Measurements from ENCODE around the gene SNX27.
"Not testable (repeated sequence)": the region's sequence is repeated elsewhere in the genome, so short reads cannot be mapped to it uniquely, and the experiment has no call there.

The SNX27 gene

DNA sequence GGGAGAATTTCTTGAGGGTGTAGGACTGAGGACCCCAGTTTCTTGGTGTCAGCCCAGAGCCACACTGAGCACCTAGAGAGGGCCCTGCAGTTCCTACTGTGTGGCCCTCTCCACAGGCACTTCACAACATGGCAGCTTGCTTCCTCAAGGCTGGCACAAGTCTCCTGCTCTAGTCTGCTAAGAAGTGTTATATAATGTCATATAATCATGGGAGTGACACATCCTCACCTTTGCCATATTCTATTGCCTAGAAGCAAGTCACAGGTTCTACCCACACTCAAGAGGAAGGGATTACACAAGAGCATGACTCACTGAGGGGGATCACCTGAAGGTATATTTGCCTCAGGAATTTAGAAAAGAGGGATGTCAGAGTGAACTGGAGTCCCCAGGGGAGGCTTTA, 5.5 kb upstream of the SNX27 start:
- no peak for DNase-seq

DNA sequence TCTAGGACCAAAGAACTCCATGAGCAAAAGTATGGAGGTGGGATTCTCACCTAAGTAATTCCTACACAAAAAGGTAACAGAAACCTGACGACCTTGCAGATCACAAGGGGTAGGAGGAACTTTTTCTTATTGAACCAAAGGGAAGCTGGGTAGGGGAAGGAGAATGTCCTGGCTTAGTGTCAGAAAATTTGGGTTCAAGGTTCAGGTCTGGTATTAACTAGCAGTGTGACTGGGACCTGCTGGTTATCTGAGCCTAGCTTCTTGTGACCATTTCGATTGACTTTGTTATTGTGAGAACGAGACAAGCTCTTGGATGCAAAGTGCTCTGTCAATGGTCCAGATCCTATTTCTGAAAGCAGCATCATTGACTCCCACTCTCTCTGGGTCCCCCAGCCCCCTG, 5.0 kb upstream of the SNX27 start:
- DNase-seq = no peak

DNA sequence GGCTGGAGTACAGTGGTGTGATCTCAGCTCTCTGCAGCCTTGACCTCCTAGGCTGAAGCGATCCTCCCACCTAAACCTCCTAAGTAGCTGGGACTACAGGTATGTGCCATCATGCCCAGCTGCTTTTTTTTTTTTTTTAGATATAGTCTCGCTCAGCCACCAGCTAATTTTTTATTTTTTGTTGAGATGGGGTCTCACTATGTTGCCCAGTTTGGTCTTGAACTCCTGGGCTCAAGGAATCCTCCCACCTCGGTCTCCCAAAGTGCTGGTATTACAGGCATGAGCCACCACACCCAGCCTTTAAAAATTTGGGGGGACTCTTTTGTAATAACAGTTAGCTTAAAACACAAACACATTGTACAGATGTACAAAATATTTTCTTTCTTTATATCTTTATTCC, 1.7 kb upstream of the SNX27 start:
- no peak for DNase-seq

DNA sequence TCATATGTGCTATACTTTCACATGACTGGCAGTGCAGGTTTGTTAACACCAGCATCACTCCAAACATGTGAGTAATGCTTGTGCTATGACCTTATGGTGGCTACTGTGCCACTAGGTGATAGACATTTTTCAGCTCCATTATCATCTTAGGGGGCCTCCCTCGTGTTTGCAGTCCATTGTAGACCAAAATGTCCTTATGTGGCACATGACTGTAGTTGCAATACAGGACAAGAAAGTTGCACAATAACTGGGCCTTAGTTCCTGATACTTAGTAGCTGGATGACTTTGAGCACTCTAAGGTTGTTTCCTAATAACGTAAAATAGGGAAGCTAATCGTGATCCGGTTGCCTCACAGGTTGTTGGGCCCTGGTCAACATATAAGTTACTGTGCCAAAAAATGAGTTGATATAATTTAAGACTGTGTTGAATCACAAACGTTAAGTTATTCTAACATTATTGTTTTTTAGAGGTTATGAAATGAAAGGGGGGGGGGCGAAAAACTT, 511 bp upstream of the SNX27 start:
- DNase-seq = no peak

DNA sequence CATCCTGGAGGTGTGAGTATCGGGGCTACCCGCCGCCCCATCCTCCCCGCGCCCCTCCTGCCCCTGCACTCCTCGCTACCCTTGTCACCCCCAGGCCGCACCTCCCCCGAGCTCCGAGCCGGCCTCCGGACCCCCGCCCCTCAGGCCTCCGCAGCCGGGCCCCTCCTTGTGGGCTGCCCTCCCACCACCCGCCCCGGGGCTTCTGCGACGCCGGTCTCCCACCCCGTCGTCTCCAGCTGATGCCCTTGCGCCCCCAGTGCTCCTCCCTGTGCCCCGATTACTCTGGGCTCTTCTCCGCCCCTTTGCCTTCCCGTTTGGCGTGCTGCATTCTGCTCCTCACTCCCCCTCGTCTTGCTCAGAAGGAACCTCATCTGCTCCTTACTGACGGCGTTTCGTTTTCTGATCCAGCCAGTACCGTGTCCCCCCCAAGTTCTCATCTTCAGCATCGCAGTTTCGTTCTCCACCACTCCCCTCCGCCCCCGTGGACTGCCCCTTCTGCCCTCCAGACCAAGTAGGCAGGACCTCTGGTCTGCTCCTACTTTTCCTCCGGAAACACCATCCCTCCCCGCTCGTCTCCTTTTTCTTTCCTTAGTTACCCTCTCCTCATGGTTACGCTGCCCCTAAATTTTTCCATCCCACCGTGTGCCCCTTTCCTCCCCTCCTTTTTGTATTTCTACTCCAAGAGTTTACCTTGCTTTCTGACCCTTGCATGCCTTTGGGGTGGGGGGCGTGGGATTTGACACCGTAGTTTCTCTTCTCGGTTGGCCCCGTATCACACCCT, 841 bp downstream of the SNX27 start:
- peak; percentile 48 to 49 for DNase-seq

DNA sequence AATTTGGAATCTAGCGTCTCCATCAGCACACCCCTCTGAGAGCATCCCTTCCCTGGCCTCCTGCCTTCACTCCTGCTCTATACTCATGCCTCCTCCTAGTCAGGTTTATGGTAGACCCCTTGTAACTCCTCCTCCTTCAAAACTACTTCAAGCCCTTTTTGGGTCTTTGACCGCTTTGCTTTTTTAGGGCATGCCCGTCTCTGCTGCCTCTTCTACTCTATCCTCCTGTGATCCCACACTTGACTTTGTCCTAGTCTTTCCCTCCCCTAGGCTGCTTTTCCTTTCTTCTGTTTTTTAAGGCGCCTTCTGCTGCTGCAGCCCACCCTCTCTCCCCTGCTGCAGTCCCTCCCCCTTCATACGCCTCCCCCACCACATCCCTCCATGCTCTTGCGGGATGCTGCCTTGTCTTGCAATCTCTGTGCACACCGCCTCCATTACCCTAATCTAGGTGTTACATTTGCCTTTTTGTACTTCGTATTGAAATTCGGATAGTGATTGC, 1.5 kb downstream of the SNX27 start:
- DNase-seq = no peak

DNA sequence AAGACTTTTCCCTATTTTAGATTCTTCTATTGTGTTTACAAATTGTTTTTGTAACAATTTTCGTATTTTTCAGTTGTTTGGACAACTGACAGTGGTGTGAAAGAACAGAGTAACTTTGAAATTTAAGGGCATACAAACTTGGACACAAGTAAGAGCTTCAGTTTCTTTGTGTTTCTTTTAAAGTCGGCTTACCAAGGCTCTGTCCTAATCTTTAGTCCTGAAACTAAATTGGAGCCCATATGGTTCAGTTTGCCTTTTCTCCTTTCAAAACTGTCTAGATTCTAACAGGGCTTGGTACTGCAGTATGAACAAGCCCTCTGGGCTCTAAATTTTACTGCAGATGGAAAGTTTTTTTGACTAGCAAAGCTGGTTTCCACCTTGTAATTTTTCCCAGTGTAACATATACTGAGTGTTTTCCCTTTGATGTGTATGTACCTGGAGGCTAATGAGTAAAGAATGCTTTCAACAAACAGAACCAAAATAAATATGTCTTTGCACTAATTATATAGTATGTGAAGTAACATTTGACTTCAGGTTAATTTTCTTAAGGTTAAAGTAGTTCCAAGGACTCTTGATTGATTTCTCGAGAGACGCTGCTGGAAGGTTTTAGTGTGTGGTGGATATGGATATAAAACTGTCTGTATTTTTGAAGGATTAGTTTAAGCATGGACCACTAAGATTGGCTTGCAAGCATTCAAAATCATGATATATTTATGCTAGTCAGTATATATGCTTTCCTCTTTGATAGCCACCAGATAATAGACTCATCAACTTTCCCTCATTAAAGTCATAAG, 4.1 kb downstream of the SNX27 start:
- DNase-seq = no peak

DNA sequence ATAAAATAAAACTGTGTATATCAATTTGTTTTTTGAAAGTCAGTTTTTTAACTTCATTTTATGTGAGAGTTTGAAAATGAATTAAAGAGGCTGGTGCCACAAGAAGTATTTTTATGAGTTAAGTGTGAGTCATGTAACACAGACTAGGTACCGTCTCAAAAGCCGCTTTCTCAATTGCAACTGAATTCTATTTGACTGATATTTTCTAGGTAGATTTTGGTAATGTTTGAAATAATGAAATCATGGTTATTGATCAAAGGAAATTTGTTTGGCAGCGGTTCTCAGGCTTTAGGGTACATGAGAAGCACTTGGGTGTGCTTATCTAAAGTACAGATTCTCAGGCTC, 4.6 kb downstream of the SNX27 start:
- DNase-seq = no peak

DNA sequence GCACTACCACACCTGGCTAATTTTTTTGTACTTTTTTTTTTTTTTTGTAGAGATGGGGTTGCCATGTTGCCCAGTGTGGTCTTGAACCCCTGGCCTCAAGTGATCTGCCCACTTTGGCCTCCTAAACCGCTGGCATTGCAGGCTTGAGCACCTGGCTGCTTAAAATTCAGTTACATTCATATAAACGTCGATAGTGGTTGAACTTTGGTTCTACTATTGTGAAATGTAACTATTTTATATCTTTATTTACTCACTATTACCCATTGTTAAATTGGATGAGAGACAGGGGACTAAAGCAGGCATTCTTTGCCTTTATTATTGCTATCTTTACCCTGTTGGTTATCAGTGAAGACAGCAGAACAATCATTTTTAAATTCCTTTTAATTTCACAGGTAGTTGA, 6.2 kb downstream of the SNX27 start:
- DNase-seq = no peak

DNA sequence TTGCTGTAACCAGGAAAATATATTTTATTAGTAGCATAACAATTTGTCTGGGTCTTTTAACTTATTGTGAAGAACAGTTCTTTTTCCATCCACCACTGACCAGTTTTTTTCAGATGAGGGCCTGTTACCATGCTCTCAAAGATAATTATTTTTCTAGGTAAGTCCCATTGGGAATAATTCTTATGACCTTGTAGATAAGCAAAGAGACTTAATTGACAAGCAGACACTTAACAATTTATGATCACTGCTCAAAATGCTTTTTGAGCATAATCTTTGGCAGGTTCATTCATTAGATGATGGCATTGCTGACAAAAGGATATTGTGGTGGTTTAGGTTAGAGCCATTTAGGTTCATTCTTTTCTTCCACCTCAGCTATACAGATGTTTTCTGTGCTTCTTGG, 6.6 kb downstream of the SNX27 start:
- no peak for DNase-seq

DNA sequence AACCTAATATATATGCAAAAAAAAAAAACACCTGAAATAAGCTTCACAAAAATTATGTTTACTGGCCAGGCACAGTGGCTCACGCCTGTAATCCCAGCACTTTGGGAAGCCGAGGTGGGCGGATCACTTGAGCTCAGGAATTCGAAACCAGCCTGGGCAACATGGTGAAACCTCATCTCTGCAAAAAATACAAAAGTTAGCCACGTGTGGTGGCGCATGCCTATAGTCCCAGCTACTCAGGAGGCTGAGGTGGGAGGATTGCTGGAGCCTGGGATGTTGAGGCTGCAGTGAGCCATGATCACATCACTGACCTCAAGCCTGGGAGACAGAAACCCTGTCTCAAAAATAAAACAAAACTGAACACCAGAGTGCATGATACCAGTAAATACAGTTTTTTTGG, 7.1 kb downstream of the SNX27 start:
- not testable (repeated sequence) for DNase-seq

- DNase-seq = no peak
These were observed 7.7 kb downstream of the SNX27 start for GRCh38 chr1:151619489-151620093.

DNA sequence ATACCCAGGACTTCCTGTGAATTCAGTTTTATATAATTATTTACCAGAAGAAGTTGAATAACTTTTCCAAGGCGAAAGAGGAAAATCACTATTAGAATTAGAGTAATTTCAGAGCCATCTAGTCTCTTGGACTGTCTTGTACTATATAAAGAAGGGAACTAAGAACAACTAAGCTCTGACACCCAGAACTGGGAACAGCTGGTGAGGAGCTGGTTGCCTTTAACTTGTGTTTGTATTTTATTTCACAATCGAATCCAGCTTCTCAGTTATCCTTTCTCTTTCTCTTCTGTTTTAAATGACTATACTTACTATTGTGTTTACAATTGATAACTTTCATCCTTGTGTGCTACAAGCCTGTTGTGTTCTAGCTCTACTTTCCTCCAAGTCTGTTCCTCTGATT, 8.4 kb downstream of the SNX27 start:
- DNase-seq = no peak

DNA sequence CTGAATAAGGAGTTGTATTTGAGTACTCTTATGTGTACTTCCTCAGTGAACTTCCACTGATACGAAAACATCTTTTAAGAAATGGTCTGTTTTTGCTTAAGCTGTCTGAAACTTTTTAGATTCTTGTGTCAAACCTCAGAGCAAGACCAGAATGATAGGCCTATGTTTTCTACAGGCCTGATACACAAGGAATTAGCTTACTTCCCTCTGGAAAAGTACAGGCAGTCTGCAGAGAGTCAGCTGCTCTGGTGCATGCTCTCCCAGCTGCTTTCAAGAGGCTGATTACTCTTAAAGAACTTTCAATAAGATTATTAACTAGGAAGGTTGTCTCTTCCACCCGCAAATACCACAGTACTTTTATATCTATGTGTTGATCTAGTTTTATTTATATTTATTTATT, 9.5 kb downstream of the SNX27 start:
- DNase-seq = no peak

DNA sequence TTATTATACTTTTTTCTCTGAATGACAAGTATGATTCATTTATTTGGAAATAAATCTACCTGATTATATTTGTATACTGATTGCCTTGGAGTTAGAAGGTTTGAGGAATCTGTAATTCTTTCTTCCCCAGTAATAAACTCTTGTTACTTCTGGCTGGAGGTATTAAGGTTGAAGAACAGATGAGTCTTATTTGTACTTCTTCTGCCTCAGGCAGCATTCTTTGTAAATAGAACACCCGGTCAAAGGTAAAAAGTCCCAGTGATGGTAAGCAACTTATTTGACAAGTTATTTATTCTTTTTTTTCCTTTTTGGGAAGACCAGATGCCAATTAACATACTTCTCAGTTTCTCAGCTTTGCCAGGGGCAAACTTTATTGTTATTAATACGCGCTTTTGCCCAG, 12.9 kb downstream of the SNX27 start:
- no peak for DNase-seq

DNA sequence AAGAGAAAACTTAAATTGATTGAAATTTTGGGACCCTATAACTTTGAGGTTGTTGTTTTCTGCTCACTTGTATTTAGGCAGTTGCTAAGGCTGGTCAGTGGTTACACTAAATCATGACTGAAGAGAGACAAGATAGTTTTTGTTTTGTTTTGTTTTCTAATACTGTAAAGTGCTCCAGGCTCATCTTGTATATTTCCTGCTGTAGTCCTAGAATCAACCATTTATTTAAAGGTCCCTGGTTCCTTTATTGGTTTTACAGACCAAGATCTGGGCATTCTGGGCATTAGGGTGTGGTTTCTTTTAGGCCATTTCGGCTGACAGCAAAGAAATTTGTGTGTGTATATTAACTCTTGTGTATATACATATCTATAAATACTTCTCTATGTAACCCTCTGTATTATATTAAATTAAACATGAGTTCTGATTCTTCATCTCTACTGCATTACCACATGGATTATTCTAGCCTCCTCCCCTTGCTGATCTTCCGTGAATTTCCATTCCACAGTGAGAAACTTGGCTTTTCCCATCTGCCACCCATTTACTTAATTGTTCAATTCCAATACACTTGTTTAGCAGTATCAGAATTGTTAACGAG, 15.0 kb downstream of the SNX27 start:
- no peak for DNase-seq

DNA sequence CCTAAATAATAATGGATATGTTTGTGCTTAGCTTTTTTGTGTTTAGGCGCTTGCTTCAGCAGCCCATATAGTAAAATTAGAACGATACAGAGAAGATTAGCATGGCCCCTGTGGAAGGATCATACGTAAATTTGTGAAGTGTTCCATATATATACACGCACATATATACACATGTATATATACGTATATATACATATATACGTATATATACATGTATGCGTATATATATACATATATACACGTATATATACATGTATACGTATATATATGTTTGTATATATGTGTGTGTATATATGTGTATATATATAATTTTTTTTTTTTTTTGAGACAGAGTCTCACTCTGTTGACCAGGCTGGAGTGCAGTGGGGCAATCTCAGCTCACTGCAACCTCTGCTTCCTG, 17.4 kb downstream of the SNX27 start:
- DNase-seq = no peak

DNA sequence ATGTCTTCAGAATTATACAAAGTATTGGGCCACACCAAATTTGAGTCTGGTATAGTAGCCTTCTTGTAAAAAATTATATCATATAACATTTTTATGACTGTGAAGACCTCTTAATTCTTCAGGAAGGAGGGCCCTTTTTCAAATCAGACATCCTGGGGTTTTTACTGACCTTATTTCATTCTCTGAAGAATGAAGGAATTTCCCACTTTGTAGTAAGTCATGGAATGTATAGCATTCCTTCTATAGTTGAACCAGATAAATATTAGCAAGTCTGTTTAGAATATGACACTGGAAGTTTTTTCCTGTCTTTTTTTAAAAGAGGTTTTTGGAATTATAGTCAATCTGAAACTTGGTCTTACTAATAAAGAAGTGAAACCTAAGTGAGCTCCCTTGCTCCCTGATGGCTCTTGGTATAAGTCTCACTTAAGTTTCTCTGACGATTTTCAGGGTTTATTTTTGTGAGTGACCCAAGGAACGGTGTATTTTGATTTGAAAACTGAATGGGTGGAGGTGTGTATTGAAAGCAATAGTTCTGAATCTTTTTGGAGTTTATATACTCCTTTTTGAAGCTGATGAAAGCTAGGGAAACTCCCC, 23.7 kb downstream of the SNX27 start:
- DNase-seq = no peak

DNA sequence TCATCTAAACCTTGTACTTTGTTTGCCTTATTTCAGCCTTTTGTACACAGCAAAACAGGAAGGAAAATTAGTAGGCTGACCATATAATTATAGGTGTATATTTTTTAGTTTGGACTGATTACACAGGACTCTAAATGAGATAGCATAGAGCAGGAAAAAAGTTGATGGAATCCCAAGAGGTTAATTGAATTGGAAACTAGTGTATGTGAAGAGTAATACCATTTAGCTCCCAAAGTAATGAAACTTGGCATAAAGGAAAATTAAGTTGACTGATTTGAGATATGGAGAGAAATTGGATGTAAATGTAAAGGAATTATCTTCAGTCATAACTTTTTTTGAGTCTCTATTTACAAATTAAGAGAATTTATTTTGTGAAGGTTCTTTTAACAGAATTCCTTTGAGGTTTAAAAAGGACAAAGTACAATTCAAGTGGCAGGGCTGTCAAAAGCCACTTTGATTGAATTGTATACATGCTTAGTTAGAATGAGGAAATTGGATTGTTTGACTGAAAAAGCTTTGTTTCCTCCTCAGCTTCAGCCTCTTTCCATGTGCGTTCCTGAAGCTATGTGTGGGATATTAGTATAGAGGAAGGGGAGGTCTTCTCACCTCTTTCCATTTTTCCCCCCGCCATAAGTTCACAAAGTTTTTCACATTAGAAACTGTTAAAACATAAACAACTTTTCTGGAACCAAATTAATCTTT, 26.4 kb downstream of the SNX27 start:
- no peak for DNase-seq

GRCh38 chr1:151638812-151639211, 27.0 kb downstream of the SNX27 start:
- no peak for DNase-seq

DNA sequence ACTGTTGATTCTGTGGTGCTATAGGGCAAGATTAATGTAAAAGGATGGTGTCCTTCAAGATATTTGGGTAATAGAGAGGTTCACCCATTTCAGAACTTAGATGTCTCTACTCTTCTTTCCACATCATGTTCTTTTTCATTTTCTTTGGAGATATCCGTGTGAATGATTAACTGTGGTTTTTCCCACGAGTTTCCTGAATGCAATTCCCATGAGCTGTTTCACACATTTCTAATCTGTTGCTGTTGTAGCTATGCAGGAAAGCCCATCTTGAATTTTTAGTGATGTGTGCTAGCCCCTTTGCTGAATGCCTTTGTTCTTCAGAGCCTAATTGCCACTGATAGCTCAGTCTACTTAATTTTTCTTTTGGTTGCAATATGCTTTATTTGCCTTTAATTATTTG, 27.6 kb downstream of the SNX27 start:
- no peak for DNase-seq

DNA sequence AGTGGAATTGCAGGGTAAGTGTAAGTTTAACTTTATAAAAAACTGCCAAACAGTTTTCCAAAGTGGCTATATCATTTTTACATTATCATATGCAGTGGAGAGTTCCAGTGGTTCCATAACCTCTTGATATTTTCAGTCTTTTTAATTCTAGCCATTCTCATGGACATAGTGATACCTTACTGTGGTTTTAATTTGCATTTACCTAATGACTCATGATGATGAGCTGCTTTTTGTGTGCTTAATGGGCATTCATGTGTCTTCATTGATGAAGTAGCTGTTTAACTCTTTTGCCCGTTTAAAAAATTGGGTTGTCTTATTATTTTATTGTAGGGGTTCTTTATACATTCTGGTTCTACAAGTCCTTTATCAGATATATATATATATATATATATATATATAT, 29.4 kb downstream of the SNX27 start:
- no peak for DNase-seq

Measured in activated T-cell treated with anti-CD3 and anti-CD28 coated beads, Interleukin-2, amount 50 U/mL, for 48 hours (primary cell).